CD4-positive, alpha-beta T cell (primary cell): ENCODE results near the gene HAPSTR1. TPM values are rescaled to one million over a fixed set of nuclear protein-coding genes. Genes with fewer than 3 reads are reported as not detected.

Source experiments
- ATAC-seq: fragments of 200-7000 bp; cut with Tn5 transposase; one replicate; pipeline ENCODE4 v1.10.0; 2022; ENCODE audit warnings: mild to moderate bottlenecking; ENCODE audit not compliant: poor library complexity
- CTCF ChIA-PET: fragments of 350-600 bp; sonication (Branson Sonifier 250); formaldehyde crosslinking; loops from one replicate; lab custom pipeline; 2021; ENCODE audit warnings: antibody characterized with exemption, inconsistent platforms; lab: Charles Lee
- POLR2A ChIA-PET: fragments of 350-600 bp; sonication (Branson Sonifier 250); formaldehyde crosslinking; loops from one replicate; lab custom pipeline; 2021; ENCODE audit warnings: antibody characterized with exemption, inconsistent platforms; lab: Charles Lee
- DNase-seq, 14 experiments: peaks; one replicate each; pipeline ENCODE4 v3.0.0-alpha.2; 2013 to 2020; ENCODE audit warnings: mixed read lengths in 2 of 14
- H3K27ac ChIP-seq, 2 donors: one replicate each; pipeline versions ENCODE4 v1.5.1 to v1.7.0; 2013; ENCODE audit warnings: low read length in 2 of 2, low read depth in 1 of 2, mild to moderate bottlenecking in 1 of 2
- H3K27me3 ChIP-seq, 2 experiments: 1 replicate in 1 of 2; 2 replicates in 1 of 2; pipeline versions ENCODE4 v1.6.1 to v1.7.0; 2013; ENCODE audit warnings: low read length in 2 of 2, control low read depth in 1 of 2, mild to moderate bottlenecking in 1 of 2, moderate library complexity in 1 of 2; ENCODE audit not compliant: insufficient read depth in 2 of 2, control insufficient read depth in 1 of 2
- H3K36me3 ChIP-seq: one replicate; pipeline ENCODE4 v1.6.1; 2013; ENCODE audit warnings: low read length, control low read depth; ENCODE audit not compliant: insufficient read depth
- H3K4me1 ChIP-seq: one replicate; pipeline ENCODE4 v1.6.1; 2013; ENCODE audit warnings: low read length, control low read depth; ENCODE audit not compliant: insufficient read depth
- H3K4me3 ChIP-seq: one replicate; pipeline ENCODE4 v1.5.1; 2013; ENCODE audit warnings: mild to moderate bottlenecking, low read length, moderate library complexity
- H3K9me3 ChIP-seq, 2 experiments: 1 replicate in 1 of 2; 2 replicates in 1 of 2; pipeline versions ENCODE4 v1.6.1 to v1.7.0; 2013; ENCODE audit warnings: low read length in 2 of 2, mild to moderate bottlenecking in 2 of 2, control low read depth in 1 of 2, moderate library complexity in 1 of 2; ENCODE audit not compliant: control insufficient read depth in 1 of 2, insufficient read depth in 1 of 2
- H3K27ac Mint-ChIP-seq: one replicate; pipeline ENCODE4 v1.8.0; 2020; ENCODE audit warnings: mixed read lengths
- H3K27me3 Mint-ChIP-seq: one replicate; pipeline ENCODE4 v1.8.0; 2021; ENCODE audit warnings: mixed read lengths
- H3K36me3 Mint-ChIP-seq: one replicate; pipeline ENCODE4 v1.8.0; 2021; ENCODE audit warnings: low read depth, mixed read lengths
- H3K4me1 Mint-ChIP-seq: one replicate; pipeline ENCODE4 v1.8.0; 2021; ENCODE audit warnings: low read depth, mixed read lengths
- H3K4me3 Mint-ChIP-seq: one replicate; pipeline ENCODE4 v1.8.0; 2020; ENCODE audit warnings: mild to moderate bottlenecking, mixed read lengths
- H3K9me3 Mint-ChIP-seq: one replicate; pipeline ENCODE4 v1.8.0; 2020; ENCODE audit warnings: mixed read lengths
- CTCF ChIP-seq: fragments of 200-600 bp; IDR thresholded peaks from one replicate; pipeline ENCODE4 v1.8.0; 2022; ENCODE audit warnings: antibody characterized with exemption, mild to moderate bottlenecking
- intact Hi-C, 2 experiments: fragments of 100-400 bp; cut with DNase I in 1 of 2; cut with micrococcal nuclease in 1 of 2; formaldehyde crosslinking; loops; one replicate each; pipeline versions ENCODE4 v1.15.1 to v1.9.0; 2023 to 2025; cut with DNase I, micrococcal nuclease
- total RNA-seq, 174 experiments: library from RNA in 2 of 174; stranded (reverse) in 2 of 174; gene quantifications; one replicate each; pipeline ENCODE4 v1.2.3 and lab custom pipeline; 2021 to 2026

The HAPSTR1 gene
- total RNA-seq, 2 experiments from 2014 or later = 152 to 153 TPM

DNA sequence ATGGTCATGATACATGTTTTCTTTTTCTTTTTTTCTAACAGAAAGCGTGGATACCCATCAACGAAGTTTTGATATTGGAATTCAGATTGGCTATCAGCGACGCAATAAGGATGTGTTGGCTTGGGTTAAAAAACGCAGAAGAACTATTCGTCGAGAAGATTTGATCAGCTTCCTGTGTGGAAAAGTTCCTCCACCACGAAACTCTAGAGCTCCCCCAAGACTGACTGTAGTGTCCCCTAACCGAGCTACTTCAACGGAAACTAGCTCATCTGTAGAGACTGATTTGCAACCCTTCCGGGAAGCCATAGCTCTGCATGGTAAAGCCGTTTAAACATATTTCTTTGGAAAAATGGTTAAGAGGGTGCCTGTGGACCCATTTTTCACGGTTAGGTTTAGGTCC, 11.5 kb downstream of the HAPSTR1 start:
- DNase-seq (peak in 1 of 14 experiments; percentile 60), ATAC-seq (peak; percentile 32)
- no peaks in the 10 kb centered on the region for H3K27me3 ChIP-seq
- ChIA-PET CTCF (interaction anchor here (1.6 kb wide), 1 partner anchor 12 kb away, joined by 3 read pairs; no protein-coding TSS in a partner anchor), POLR2A (interaction anchor here (0.9 to 5.7 kb wide), 2 partner anchors 10 to 11 kb away, joined by 3 to 81 read pairs; partner anchors contain the start of gene HAPSTR1)
- peaks cover 73% of the 10 kb centered on the region for H3K4me1 ChIP-seq
- peaks cover 92% of the 10 kb centered on the region for H3K36me3 ChIP-seq
- H3K4me3 Mint-ChIP-seq = peak overlapping the region; percentile 68
- H3K9me3 Mint-ChIP-seq = no peaks in the 10 kb centered on the region
- H3K27me3 Mint-ChIP-seq = no peaks in the 10 kb centered on the region
- no peak for TF ChIP-seq CTCF
- peak overlapping the region; percentile 50 for H3K27ac Mint-ChIP-seq
- no peak overlapping the region for H3K27ac ChIP-seq
- no peaks in the 10 kb centered on the region for H3K9me3 ChIP-seq
- no peak overlapping the region for H3K4me3 ChIP-seq
- peaks cover 95% of the 10 kb centered on the region for H3K36me3 Mint-ChIP-seq
- H3K4me1 Mint-ChIP-seq = peaks cover 99% of the 10 kb centered on the region
- intact Hi-C loops = no loop called here

- Mint-ChIP-seq H3K4me1 (peaks cover 96% of the 10 kb centered on the region), H3K9me3 (no peaks in the 10 kb centered on the region), H3K27me3 (no peaks in the 10 kb centered on the region), H3K27ac (peak overlapping the region; percentile 50), H3K36me3 (peaks cover 93% of the 10 kb centered on the region), H3K4me3 (peak overlapping the region; percentile 68)
- CTCF ChIA-PET = interaction anchor here (1.6 kb wide), 1 partner anchor 11 kb away, joined by 3 read pairs; no protein-coding TSS in a partner anchor
- no peak overlapping the region for H3K27ac ChIP-seq
- H3K4me3 ChIP-seq = no peak overlapping the region
- ATAC-seq (no peak), DNase-seq (no peak)
- H3K36me3 ChIP-seq = peaks cover 93% of the 10 kb centered on the region
- H3K4me1 ChIP-seq = peaks cover 71% of the 10 kb centered on the region
- H3K9me3 ChIP-seq = no peaks in the 10 kb centered on the region
- no peaks in the 10 kb centered on the region for H3K27me3 ChIP-seq
- TF ChIP-seq CTCF = no peak
- intact Hi-C loops = no loop called here
- POLR2A ChIA-PET = interaction anchor here (0.9 to 5.7 kb wide), 2 partner anchors 11 kb away, joined by 3 to 81 read pairs; partner anchors contain the start of gene HAPSTR1
These were observed 12.1 kb downstream of the HAPSTR1 start for GRCh38 chr16:9103546-9103945.

GRCh38 chr16:9105189-9105588, 13.7 kb downstream of the HAPSTR1 start:
- H3K4me3 ChIP-seq = no peak overlapping the region
- H3K4me1 ChIP-seq = peaks cover 68% of the 10 kb centered on the region
- H3K27me3 ChIP-seq = no peaks in the 10 kb centered on the region
- Mint-ChIP-seq H3K36me3 (peaks cover 93% of the 10 kb centered on the region), H3K9me3 (no peaks in the 10 kb centered on the region), H3K4me3 (peak overlapping the region; percentile 62), H3K27ac (peak overlapping the region; percentile 57), H3K4me1 (peaks cover 96% of the 10 kb centered on the region), H3K27me3 (no peaks in the 10 kb centered on the region)
- ATAC-seq = peak; percentile 51
- no peak for DNase-seq
- POLR2A ChIA-PET = no interaction called here
- H3K9me3 ChIP-seq = no peaks in the 10 kb centered on the region
- H3K36me3 ChIP-seq = peaks cover 87% of the 10 kb centered on the region
- no peak for TF ChIP-seq CTCF
- CTCF ChIA-PET = no interaction called here
- no peak overlapping the region for H3K27ac ChIP-seq
- intact Hi-C loops = no loop called here
